Epithelial cell of proximal tubule (primary cell): ENCODE data around the gene B4GALT5. TPM values are rescaled to one million over a fixed set of nuclear protein-coding genes. Genes with fewer than 3 reads are reported as not detected.
A peak's percentile ranks its signal among the peaks of the same experiment; 100 is the strongest.

Experiments used
- DNase-seq: peaks from one replicate; pipeline ENCODE4 v3.0.0-alpha.2; 2011; ENCODE audit warnings: low read depth
- H3K4me3 ChIP-seq: 2 replicates; pipeline ENCODE4 v1.5.1; 2011; ENCODE audit warnings: low read depth, mild to moderate bottlenecking, low read length
- total RNA-seq: library from RNA; depleted of rRNA; stranded (reverse); fragments of >200 nt; gene quantifications from 2 replicates; pipeline ENCODE4 v1.2.3, GENCODE V29; 2015
- TF ChIP-seq, protein P1 (sequence below): conservative IDR thresholded peaks from 2 replicates; pipeline ENCODE4 v1.5.1; 2012; ENCODE audit warnings: low read depth, mild to moderate bottlenecking, low read length

Gene B4GALT5
- total RNA-seq, 1 donor from 2014 or later, result 27.4 TPM

DNA sequence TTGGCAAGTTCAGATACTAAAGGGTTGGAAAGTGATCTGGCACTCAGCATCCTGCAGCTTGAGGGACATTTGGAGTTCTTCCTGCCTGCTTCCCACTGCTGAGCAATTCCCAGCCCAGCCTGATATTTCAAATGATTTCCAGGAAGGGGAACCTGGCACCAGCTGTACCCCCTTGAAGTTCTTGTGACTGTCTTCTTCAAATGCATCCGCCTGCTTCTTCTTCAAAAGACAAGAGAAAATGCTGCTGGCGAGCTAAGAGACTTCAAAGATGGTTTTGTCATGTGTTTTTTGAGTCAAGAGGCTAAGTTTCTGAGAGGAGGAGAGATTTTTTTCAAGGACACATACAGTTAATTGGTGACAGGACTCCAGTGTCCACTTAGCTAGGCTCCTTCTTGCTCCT is 42.6 kb upstream of the B4GALT5 start:
- TF ChIP-seq, protein P1, sequence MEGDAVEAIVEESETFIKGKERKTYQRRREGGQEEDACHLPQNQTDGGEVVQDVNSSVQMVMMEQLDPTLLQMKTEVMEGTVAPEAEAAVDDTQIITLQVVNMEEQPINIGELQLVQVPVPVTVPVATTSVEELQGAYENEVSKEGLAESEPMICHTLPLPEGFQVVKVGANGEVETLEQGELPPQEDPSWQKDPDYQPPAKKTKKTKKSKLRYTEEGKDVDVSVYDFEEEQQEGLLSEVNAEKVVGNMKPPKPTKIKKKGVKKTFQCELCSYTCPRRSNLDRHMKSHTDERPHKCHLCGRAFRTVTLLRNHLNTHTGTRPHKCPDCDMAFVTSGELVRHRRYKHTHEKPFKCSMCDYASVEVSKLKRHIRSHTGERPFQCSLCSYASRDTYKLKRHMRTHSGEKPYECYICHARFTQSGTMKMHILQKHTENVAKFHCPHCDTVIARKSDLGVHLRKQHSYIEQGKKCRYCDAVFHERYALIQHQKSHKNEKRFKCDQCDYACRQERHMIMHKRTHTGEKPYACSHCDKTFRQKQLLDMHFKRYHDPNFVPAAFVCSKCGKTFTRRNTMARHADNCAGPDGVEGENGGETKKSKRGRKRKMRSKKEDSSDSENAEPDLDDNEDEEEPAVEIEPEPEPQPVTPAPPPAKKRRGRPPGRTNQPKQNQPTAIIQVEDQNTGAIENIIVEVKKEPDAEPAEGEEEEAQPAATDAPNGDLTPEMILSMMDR, result no peak
- H3K4me3 ChIP-seq, result no peak overlapping the region
- no peak for DNase-seq

DNA sequence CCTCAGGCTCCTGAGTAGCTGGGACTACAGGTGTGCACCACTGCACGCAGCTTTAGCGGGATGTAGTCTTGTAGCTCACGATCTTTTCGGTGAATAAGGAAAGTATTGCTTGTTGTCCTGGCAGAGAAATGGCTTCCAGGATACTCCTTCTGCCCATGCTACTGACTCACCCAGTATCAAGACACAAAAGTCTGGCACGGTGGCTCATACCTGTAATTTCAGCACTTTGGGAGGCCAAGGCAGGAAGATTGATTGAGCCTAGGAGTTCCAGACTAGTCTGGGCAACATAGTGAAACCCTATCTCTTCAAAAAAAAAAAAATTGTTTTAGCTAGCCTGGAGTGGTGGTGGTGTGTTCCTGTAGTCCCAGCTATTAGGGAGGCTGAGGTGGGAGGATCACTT is 40.9 kb upstream of the B4GALT5 start:
- TF ChIP-seq, protein P1, result no peak
- no peak for DNase-seq

DNA sequence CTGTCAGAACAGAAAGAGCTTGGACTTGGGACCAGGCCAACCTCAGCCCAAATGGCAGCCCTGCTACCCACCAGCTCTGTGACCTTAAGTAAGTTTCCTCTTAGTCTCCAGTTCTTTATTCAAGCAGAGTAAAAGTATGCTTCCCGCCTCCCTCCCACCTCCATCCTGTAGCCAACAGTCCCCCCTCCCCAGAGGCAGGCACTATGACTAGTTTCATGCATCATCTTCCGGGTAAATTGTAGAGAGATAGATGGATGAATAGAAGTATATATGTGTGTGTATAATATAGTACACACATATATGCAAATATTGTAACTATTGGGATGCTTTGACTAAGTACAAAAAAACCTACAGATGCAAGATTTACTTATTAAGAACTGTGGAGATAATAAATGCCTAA is 39.5 kb upstream of the B4GALT5 start:
- TF ChIP-seq, protein P1, result no peak
- no peak for DNase-seq
- no peak overlapping the region for H3K4me3 ChIP-seq

More for the DNA sequence above, 40.9 kb upstream of the B4GALT5 start:
- no peak overlapping the region for H3K4me3 ChIP-seq

DNA sequence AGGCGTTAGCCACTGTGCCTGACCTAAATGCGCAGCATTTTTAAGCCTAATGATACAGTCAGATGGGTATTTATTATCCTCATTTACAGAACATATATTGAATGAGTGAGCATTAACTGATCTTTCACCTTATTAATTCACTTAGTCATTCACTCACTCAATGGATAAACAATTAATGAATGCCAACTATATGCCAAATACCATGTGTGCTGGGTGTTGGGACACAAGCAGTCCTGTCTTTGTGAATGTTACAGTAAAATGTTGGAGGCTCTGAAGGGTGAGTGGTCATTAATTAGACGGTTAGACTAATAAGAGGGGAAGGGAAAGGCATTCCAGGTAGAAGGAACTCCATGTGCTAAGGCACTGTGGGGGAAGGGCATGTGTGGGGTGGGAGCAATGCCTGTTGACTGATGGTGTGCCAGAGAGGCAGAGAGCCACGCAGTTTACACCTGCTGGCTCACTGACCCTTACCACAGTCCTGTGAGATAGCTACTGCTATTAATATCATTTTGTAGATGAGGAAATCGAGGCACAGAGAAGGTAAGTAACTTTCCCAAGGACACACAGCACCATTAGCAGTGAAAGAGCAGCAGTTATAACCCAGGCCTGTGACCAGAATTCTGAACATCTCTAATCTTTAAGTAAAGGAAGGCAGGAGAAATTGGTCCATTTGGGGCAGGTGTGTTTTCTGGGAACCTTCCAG is 38.7 kb upstream of the B4GALT5 start:
- H3K4me3 ChIP-seq, result no peak overlapping the region
- TF ChIP-seq, protein P1, result no peak
- DNase-seq, result peak; percentile 29

DNA sequence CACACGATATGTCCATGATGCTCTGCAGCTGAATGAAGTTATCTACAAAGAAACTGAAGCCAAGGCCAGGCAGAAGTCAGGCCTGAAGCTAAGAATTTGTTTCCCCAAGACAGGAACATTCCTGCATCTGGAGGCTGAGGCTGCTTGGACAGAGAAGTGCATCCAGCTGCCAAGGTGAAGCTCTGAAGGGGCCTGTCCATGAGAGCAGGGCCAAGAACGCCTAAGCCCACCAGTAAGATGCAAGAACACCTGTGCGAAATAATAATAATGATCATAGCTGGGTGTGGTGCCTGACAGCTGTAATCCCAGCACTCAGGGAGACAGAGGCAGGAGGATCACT is 37.7 kb upstream of the B4GALT5 start:
- no peak for DNase-seq
- no peak overlapping the region for H3K4me3 ChIP-seq
- TF ChIP-seq, protein P1, result no peak

DNA sequence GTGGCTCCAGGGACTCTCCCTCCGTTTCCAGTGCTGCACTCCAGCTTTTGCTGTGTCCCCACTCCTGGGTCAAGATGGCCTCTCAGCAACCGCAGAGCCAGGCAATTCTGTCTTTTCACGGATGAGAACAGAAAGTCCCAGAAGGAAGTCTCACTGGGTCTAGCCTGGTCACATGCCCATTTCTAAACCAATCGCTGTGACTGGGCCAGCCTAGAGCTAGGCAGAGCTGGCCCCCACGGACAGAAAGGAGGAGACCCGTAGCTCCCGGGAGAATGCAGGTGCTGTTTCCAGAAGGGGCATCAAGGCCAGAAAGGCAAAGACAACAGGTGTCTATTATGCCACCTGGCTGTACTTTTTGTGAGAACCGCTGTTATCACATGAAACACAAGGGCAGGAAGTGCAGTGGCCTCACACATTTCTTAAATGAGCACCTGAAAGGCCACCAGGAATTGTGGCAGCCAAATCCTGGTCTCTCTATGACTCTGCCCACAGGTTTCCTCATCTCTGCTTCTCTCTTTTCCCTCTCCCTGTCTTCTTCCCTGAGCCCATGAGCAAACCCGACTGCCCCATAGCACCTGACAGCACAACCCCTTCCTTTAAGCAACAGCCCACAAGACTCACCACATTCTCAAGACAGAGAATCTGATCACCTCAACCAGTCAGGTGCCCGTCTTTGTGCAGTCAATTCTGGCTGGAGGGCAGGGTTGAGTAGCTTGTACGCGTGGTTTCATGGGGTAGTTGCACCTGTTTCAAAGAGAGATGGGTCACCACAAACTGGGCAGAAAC is 37.1 kb upstream of the B4GALT5 start:
- DNase-seq, result no peak
- no peak overlapping the region for H3K4me3 ChIP-seq
- TF ChIP-seq, protein P1, result no peak
